GM12878 (cell line): Measurements from ENCODE around the gene CRB3. TPM values are rescaled to one million over a fixed set of nuclear protein-coding genes. Genes with fewer than 3 reads are reported as not detected.
A peak's percentile ranks its signal among the peaks of the same experiment; 100 is the strongest.

Experiments
- ATAC-seq: fragments of 200-7000 bp; cut with Tn5 transposase; 3 replicates; pipeline ENCODE4 v1.9.1; 2020; ENCODE audit warnings: mild to moderate bottlenecking, moderate library complexity
- BruUV-seq: library from RNA; stranded (reverse); fragments of 400-500 nt; replicated peaks from 2 replicates; lab custom pipeline; 2021; lab: Mats Ljungman, UMichigan
- CTCF ChIA-PET: fragments of 300-600 bp; sonication (Branson Sonifier 250); formaldehyde crosslinking; extraction: SDS; loops from one replicate; lab custom pipeline; 2021; ENCODE audit warnings: inconsistent platforms; lab: Yijun Ruan, JAX
- POLR2A ChIA-PET: fragments of 350-600 bp; formaldehyde crosslinking; extraction: SDS; loops from one replicate; lab custom pipeline; 2021; ENCODE audit warnings: inconsistent platforms; lab: Charles Lee
- RAD21 ChIA-PET: fragments of 300-600 bp; sonication (Branson Sonifier 250); formaldehyde crosslinking; loops from one replicate; lab custom pipeline; 2023; ENCODE audit warnings: antibody characterized with exemption; ENCODE audit not compliant: unreplicated experiment; lab: Charles Lee
- SMC1A ChIA-PET: fragments of 300-600 bp; sonication (Branson Sonifier 250); formaldehyde crosslinking; loops from one replicate; lab custom pipeline; 2023; ENCODE audit not compliant: unreplicated experiment, uncharacterized antibody; lab: Charles Lee
- DNase-seq: peaks from one replicate; pipeline ENCODE4 v3.0.0-alpha.2; 2011; ENCODE audit warnings: low read depth, low spot score
- FAIRE-seq: peaks from 3 replicates; lab custom pipeline; 2011; peaks lifted over from hg19 to GRCh38; lab: Jason Lieb, UNC
- H2AFZ ChIP-seq: 2 replicates; pipeline ENCODE4 v1.6.0; 2011; ENCODE audit warnings: low read depth, low read length, control low read depth; ENCODE audit not compliant: control insufficient read depth
- H3K27ac ChIP-seq: 2 replicates; pipeline ENCODE4 v1.5.1; 2011; ENCODE audit warnings: control low read depth; ENCODE audit not compliant: control insufficient read depth, insufficient read depth
- H3K27me3 ChIP-seq, 2 experiments: replicated peaks in 1 of 2; 2 replicates each; pipeline versions ENCODE4 v1.6.0 to v1.6.1; 2011; ENCODE audit warnings: low read length in 1 of 2; ENCODE audit not compliant: control insufficient read depth in 2 of 2, insufficient read depth in 2 of 2
- H3K36me3 ChIP-seq, 2 experiments: 2 replicates each; pipeline ENCODE4 v1.5.1; 2011; ENCODE audit warnings: low read length in 1 of 2; ENCODE audit not compliant: control insufficient read depth in 2 of 2, insufficient read depth in 2 of 2
- H3K4me1 ChIP-seq: 2 replicates; pipeline ENCODE4 v1.6.1; 2011; ENCODE audit warnings: mild to moderate bottlenecking, low read length, moderate library complexity, mixed read lengths; ENCODE audit not compliant: control insufficient read depth, insufficient read depth
- H3K4me2 ChIP-seq: 2 replicates; pipeline ENCODE4 v1.6.0; 2011; ENCODE audit warnings: control low read depth; ENCODE audit not compliant: control insufficient read depth, insufficient read depth
- H3K4me3 ChIP-seq: fragments of 200-600 bp; sonication (generic); 2 replicates; pipeline ENCODE4 v1.5.1; 2016
- H3K79me2 ChIP-seq: 2 replicates; pipeline ENCODE4 v1.6.0; 2011; ENCODE audit warnings: low read length; ENCODE audit not compliant: control insufficient read depth, insufficient read depth
- H3K9ac ChIP-seq: 2 replicates; pipeline ENCODE4 v1.8.0; 2011; ENCODE audit warnings: low read length, control low read depth, mixed read lengths; ENCODE audit not compliant: control insufficient read depth, insufficient read depth
- H3K9me3 ChIP-seq: replicated peaks from 3 replicates; pipeline ENCODE4 v1.5.1; 2011; ENCODE audit warnings: mild to moderate bottlenecking, low read length; ENCODE audit not compliant: control insufficient read depth, insufficient read depth
- H4K20me1 ChIP-seq: 2 replicates; pipeline ENCODE4 v1.6.0; 2011; ENCODE audit not compliant: control insufficient read depth, insufficient read depth
- CHD2 ChIP-seq: IDR thresholded peaks from 2 replicates; pipeline ENCODE4 v1.6.1; 2011; ENCODE audit warnings: low read depth, low read length, improper control_type of control experiment, borderline replicate concordance
- CTCF ChIP-seq, 3 experiments: IDR thresholded peaks in 2 of 3; conservative IDR thresholded peaks in 1 of 3; 2 replicates each; pipeline ENCODE4 v1.5.1; 2011; ENCODE audit warnings: low read depth in 3 of 3, low read length in 3 of 3, mild to moderate bottlenecking in 3 of 3, control low read depth in 2 of 3, moderate library complexity in 2 of 3, inconsistent platforms in 1 of 3, mixed read lengths in 1 of 3; ENCODE audit not compliant: control insufficient read depth in 2 of 3, insufficient read depth in 1 of 3; ENCODE audit errors: extremely low read depth in 1 of 3
- EZH2 ChIP-seq: IDR thresholded peaks from 2 replicates; pipeline ENCODE4 v1.6.1; 2012; ENCODE audit warnings: low read depth, mild to moderate bottlenecking, control low read depth, inconsistent platforms, low read length, borderline replicate concordance; ENCODE audit not compliant: control insufficient read depth
- FOXM1 ChIP-seq: IDR thresholded peaks from 2 replicates; pipeline ENCODE4 v1.6.1; 2012; ENCODE audit warnings: low read depth, mild to moderate bottlenecking, inconsistent platforms, low read length, moderate library complexity
- GABPA ChIP-seq: IDR thresholded peaks from 2 replicates; pipeline ENCODE4 v1.6.1; 2014; ENCODE audit warnings: antibody characterized with exemption, low read depth, mild to moderate bottlenecking, inconsistent platforms
- JUNB ChIP-seq: IDR thresholded peaks from 2 replicates; pipeline ENCODE4 v1.6.1; 2016; ENCODE audit warnings: antibody characterized with exemption, mild to moderate bottlenecking
- POU2F2 ChIP-seq: IDR thresholded peaks from 3 replicates; pipeline ENCODE4 v1.6.1; 2011; ENCODE audit warnings: low read depth, mild to moderate bottlenecking, low read length, borderline replicate concordance
- RELB ChIP-seq: fragments of 450-650 bp; IDR thresholded peaks from 2 replicates; pipeline ENCODE4 v1.6.1; 2017; ENCODE audit warnings: low read depth, mild to moderate bottlenecking, moderate library complexity
- SMARCA5 ChIP-seq: fragments of 450-650 bp; IDR thresholded peaks from 2 replicates; pipeline ENCODE4 v1.6.1; 2017; ENCODE audit warnings: mild to moderate bottlenecking
- TARDBP ChIP-seq: IDR thresholded peaks from 2 replicates; pipeline ENCODE4 v1.6.1; 2016; ENCODE audit warnings: borderline replicate concordance
- ZNF24 ChIP-seq: fragments of 450-650 bp; IDR thresholded peaks from 2 replicates; pipeline ENCODE4 v1.6.1; 2017; ENCODE audit warnings: antibody characterized with exemption, mild to moderate bottlenecking
- WGBS: methylation state at CpG from one replicate; pipeline ENCODE4 v1.1.6; 2016; ENCODE audit warnings: low lambda C conversion rate; ENCODE audit not compliant: insufficient replicate concordance, insufficient coverage; ENCODE audit errors: missing lambda C conversion rate; 5-methylcytosine and 5-hydroxymethylcytosine counted together
- in situ Hi-C: fragments of 300-500 bp; cut with MboI; formaldehyde crosslinking; loops from 9 replicates; pipeline ENCODE4 v1.14.3; 2018; ENCODE audit warnings: mixed read lengths
- intact Hi-C: fragments of 100-400 bp; cut with micrococcal nuclease; formaldehyde crosslinking; loops from one replicate; pipeline ENCODE4 v1.14.2; 2022; ENCODE audit not compliant: unreplicated experiment
- polyA plus RNA-seq, 11 experiments: library from polyadenylated mRNA; depleted of rRNA in 4 of 11; unstranded in 6 of 11; stranded (reverse) in 5 of 11; fragments of >200 nt; fragmentation: Nextera tagmentation in 4 of 11; fragmentation: Illumina TruSeq in 1 of 11; extraction: Ambion mirVana in 4 of 11; extraction: Trizol in 1 of 11; gene quantifications; 1 replicate in 1 of 11; 2 replicates in 10 of 11; pipeline versions ENCODE4 v1.2.1 to v1.2.3, GENCODE V29; 2011 to 2016; ENCODE audit warnings: inconsistent platforms in 2 of 11, missing spikeins in 2 of 11, low read depth in 1 of 11
- total RNA-seq, 4 experiments: library from RNA; depleted of rRNA in 3 of 4; stranded (reverse); fragments of >200 nt in 3 of 4; fragmentation: Illumina TruSeq in 1 of 4; extraction: Trizol in 1 of 4; gene quantifications; 2 replicates each; pipeline versions ENCODE4 v1.2.1 to v1.2.3, GENCODE V29; 2013 to 2021
- TF ChIP-seq, protein P1 (sequence below): fragments of 450-650 bp; IDR thresholded peaks from 2 replicates; pipeline ENCODE4 v1.6.1; 2017; ENCODE audit warnings: antibody characterized with exemption, mild to moderate bottlenecking, moderate library complexity

The CRB3 gene
- total and polyA plus RNA-seq, 10 of the 15 experiments (the other 5 are each of a cell fraction or from before 2014, with no cell fraction given) = 0.11 to 1.9 (median 0.98) TPM; not detected in 1

DNA sequence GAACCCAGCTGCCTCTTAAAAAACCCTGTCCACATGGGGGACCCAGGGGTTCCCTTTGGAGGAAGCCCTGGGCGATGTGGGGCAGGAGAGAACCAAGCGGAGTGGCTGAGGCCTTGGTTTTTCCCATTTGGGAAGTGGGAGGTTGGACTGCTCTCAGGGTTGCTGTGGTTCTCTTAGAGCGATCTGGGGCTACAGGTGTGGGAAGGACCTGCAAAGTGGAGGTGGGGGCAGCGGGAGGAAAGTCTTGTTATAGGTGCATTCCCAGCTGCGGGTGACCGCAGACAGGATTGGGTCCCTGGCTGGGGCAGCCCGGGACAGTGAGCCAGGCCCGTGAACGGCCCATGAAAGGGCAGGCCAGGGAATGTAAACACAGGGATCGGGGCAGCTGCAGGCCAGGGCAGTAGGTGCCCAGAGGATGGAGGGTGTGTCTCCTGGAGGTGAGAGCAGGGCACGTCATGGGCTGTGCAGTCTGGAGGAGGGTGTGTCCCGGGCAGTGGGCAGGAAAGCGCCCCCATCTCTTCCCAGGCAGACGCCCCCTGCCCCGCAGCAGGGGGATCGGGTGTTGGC is 5.3 kb upstream of the CRB3 start (continued):
- TF ChIP-seq RELB = peak; percentile 40
- TF ChIP-seq EZH2 = no peak
- no peak for TF ChIP-seq GABPA
- TF ChIP-seq SMARCA5 = peak; percentile 13; the same call in 1 of the 2 replicates

DNA sequence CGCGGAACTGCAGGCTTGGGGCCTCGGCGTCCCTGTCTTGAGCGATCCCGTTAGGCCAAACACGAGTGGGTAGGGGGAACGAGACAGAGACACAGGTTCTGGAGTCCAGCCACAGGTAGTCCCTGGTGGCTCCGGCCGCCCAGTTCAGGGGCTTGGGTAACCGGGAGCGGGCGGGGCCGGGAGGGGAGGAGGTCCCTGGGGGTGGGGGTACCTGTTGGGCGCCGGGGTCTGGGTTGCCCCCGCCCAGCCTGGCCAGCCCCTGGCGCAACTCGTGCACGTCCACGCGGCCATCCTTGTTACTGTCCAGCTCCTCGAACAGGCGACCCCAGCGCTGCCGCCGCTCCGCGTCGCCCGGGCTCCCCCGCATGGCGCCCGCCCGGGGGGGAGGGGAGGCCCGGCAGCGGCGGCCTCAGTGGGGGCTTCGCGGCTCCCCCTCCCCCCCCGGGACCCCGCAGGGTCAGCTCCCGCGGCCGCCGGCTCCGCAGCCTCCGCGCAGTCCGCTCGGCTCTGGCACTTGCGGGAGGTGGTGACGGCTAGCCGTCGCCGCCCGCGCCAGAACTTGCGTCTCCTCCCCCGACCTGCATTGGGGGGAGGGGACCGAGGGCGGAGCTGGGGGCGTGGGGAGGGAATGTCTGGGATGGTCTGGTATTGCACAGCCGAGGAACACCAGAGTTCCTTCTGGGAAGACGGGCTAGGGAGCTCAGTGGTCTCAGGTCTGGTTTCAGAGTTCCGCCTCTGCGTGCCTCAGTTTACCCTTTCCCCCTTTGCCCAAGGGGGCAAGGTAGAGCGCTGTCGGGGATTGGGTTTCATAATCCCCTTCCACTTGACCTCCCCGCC is 4.6 kb upstream of the CRB3 start, which contains the start of gene SLC25A23:
Gene SLC25A23 (minus strand): TSS at position 531 of the 837 bp plus-strand sequence. CDS start 164 bp downstream, at position 367.
- Histone ChIP-seq H4K20me1 (no peaks in the 10 kb centered on the region), H3K9ac (peak within 1 kb of the TSS; percentile 82), H3K9me3 (peaks cover 10% of the 10 kb centered on the region; the same call in 2 of the 3 replicates), H2AFZ (peak within 1 kb of the TSS; percentile 81), H3K36me3 (peaks cover 6 to 17% of the 10 kb centered on the region in 2 experiments; a peak in 3 of 4 replicates), H3K79me2 (peaks cover 18% of the 10 kb centered on the region), H3K4me2 (peak within 1 kb of the TSS; percentile 95), H3K27ac (peak within 1 kb of the TSS; percentile 94), H3K4me3 (peak within 1 kb of the TSS; percentile 80), H3K4me1 (peaks cover 10% of the 10 kb centered on the region), H3K27me3 (no peaks in the 10 kb centered on the region)
- ChIA-PET POLR2A (interaction anchor here (1.8 kb wide), 1 partner anchor 22 kb away, joined by 10 read pairs; the partner anchor contains the start of gene DENND1C), CTCF (interaction anchor here (1.0 to 2.0 kb wide), 3 partner anchors 22 to 44 kb away, joined by 3 to 7 read pairs (median 5); partner anchors contain the start of gene DENND1C), SMC1A (interaction anchor here (1.0 to 1.1 kb wide), 3 partner anchors 48 to 63 kb away, joined by 3 read pairs; no protein-coding TSS in a partner anchor), RAD21 (interaction anchor here (0.6 to 2.1 kb wide), 9 partner anchors 21 to 404 kb away, joined by 3 to 11 read pairs (median 3); partner anchors contain the start of genes CLPP, DENND1C and KHSRP)
- in situ Hi-C loops (no loop called here), intact Hi-C loops (loop anchor here (1.0 to 2.0 kb wide), 2 partner anchors 34 to 45 kb away; no protein-coding TSS in a partner anchor)
- FAIRE-seq (no peak), DNase-seq (peak; percentile 40), ATAC-seq (peak; percentile 70)
- no TSS peak for BruUV-seq
- WGBS = 4% methylated on average over 40 of the region's 70 CpGs
- TF ChIP-seq CTCF (IDR thresholded peaks at IDR 0.05 in 2 of 3, conservative IDR thresholded peaks at IDR 0.05 in 1 of 3; ENCODE audit: control insufficient read depth in 2 of 3, extremely low read depth in 1 of 3, insufficient read depth in 1 of 3, low read depth in 3 of 3, low read length in 3 of 3) = no peak
- TF ChIP-seq FOXM1 = no peak
- TF ChIP-seq, protein P1, sequence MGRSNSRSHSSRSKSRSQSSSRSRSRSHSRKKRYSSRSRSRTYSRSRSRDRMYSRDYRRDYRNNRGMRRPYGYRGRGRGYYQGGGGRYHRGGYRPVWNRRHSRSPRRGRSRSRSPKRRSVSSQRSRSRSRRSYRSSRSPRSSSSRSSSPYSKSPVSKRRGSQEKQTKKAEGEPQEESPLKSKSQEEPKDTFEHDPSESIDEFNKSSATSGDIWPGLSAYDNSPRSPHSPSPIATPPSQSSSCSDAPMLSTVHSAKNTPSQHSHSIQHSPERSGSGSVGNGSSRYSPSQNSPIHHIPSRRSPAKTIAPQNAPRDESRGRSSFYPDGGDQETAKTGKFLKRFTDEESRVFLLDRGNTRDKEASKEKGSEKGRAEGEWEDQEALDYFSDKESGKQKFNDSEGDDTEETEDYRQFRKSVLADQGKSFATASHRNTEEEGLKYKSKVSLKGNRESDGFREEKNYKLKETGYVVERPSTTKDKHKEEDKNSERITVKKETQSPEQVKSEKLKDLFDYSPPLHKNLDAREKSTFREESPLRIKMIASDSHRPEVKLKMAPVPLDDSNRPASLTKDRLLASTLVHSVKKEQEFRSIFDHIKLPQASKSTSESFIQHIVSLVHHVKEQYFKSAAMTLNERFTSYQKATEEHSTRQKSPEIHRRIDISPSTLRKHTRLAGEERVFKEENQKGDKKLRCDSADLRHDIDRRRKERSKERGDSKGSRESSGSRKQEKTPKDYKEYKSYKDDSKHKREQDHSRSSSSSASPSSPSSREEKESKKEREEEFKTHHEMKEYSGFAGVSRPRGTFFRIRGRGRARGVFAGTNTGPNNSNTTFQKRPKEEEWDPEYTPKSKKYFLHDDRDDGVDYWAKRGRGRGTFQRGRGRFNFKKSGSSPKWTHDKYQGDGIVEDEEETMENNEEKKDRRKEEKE = no peak
- no peak for TF ChIP-seq JUNB
- 0 out of 2 replicates have a peak, but pooled peaks have one; percentile 20 for TF ChIP-seq ZNF24
- TF ChIP-seq POU2F2 = no peak
- TF ChIP-seq TARDBP = 0 out of 2 replicates have a peak, but pooled peaks have one; percentile 19
- 0 out of 2 replicates have a peak, but pooled peaks have one; percentile 69 for TF ChIP-seq CHD2
